M059J (cell line): Measurements from ENCODE around the gene SLC25A22. TPM values are rescaled to one million over a fixed set of nuclear protein-coding genes. Genes with fewer than 3 reads are reported as not detected.

Source experiments
- DNase-seq: peaks from one replicate; pipeline ENCODE4 v3.0.0-alpha.2; 2012; ENCODE audit warnings: low read depth
- total RNA-seq: library from RNA; depleted of rRNA; stranded (reverse); fragments of >200 nt; shearing (Covaris generic); gene quantifications from 2 replicates; pipeline ENCODE4 v1.2.3, GENCODE V29; 2014

SLC25A22 gene
- total RNA-seq, 1 experiment from 2014 or later = 26.5 TPM

- DNase-seq = peak; percentile 97
Measured at GRCh38 chr11:834371-835316, 36.6 kb upstream of the SLC25A22 start.

GRCh38 chr11:833849-834311 is 35.8 kb upstream of the SLC25A22 start:
- DNase-seq = no peak

- peak; percentile 62 for DNase-seq
Measured at GRCh38 chr11:833114-833791, 35.2 kb upstream of the SLC25A22 start.

- peak; percentile 62 for DNase-seq
Measured at GRCh38 chr11:832529-833113, 34.5 kb upstream of the SLC25A22 start, which contains the start of gene CD151. Gene CD151, plus strand, starts transcription at chr11:832952. Its CDS starts 3,118 bp downstream, at chr11:836070.

GRCh38 chr11:831961-832528 is 34.0 kb upstream of the SLC25A22 start:
- no peak for DNase-seq

GRCh38 chr11:831118-831864 is 33.2 kb upstream of the SLC25A22 start:
- DNase-seq = peak; percentile 75

- peak; percentile 79 for DNase-seq
Measured at GRCh38 chr11:830295-831117, 32.4 kb upstream of the SLC25A22 start.

- DNase-seq = no peak
Measured at GRCh38 chr11:829847-830294, 31.8 kb upstream of the SLC25A22 start.

GRCh38 chr11:829176-829846 is 31.2 kb upstream of the SLC25A22 start:
- DNase-seq = peak; percentile 91

GRCh38 chr11:828506-829175 is 30.6 kb upstream of the SLC25A22 start:
- DNase-seq = no peak

- no peak for DNase-seq
Measured at GRCh38 chr11:827897-828192, 29.8 kb upstream of the SLC25A22 start, which contains the start of gene CRACR2B. Gene CRACR2B, plus strand, starts transcription at chr11:827919. Its CDS starts 689 bp downstream, at chr11:828608.

GRCh38 chr11:827146-827896 is 29.2 kb upstream of the SLC25A22 start:
- no peak for DNase-seq

- no peak for DNase-seq
Measured at GRCh38 chr11:826836-827145, 28.7 kb upstream of the SLC25A22 start.

- DNase-seq = no peak
Measured at GRCh38 chr11:826227-826621, 28.1 kb upstream of the SLC25A22 start.

GRCh38 chr11:825366-826226 is 27.5 kb upstream of the SLC25A22 start:
- peak; percentile 9 for DNase-seq

GRCh38 chr11:824942-825341 is 26.9 kb upstream of the SLC25A22 start:
- DNase-seq = peak; percentile 4

GRCh38 chr11:824292-824880 is 26.3 kb upstream of the SLC25A22 start:
- no peak for DNase-seq
